Peyer's patch (tissue), 4 donors: Measurements from ENCODE around the gene CORO2A.

ENCODE experiments used
- CTCF ChIP-seq, 6 experiments: fragments of 450-650 bp in 4 of 6; fragments of 200-600 bp in 2 of 6; sonication (generic) in 1 of 6; IDR thresholded peaks; one replicate each; pipeline ENCODE4 v1.5.1; 2017 to 2019; ENCODE audit warnings: antibody characterized with exemption in 6 of 6, mild to moderate bottlenecking in 3 of 6, moderate library complexity in 1 of 6
- POLR2A ChIP-seq, 2 donors: fragments of 450-650 bp; IDR thresholded peaks; one replicate each; pipeline ENCODE4 v1.5.1; 2017; ENCODE audit warnings: antibody characterized with exemption in 2 of 2, mild to moderate bottlenecking in 2 of 2, moderate library complexity in 2 of 2

GRCh38 chr9:98080326-98080725, 112.1 kb downstream of the CORO2A start:
- TF ChIP-seq CTCF (IDR thresholded peaks at IDR 0.05) (no peak), POLR2A (IDR thresholded peaks at IDR 0.05) (no peak)
